DMS153 (cell line): ENCODE results near the gene CGREF1.
"Not testable (repeated sequence)": the region's sequence is repeated elsewhere in the genome, so short reads cannot be mapped to it uniquely, and the experiment has no call there.

ENCODE experiments used
- DNase-seq: peaks from one replicate; lab custom pipeline; 2025; lab: John Stamatoyannopoulos, UW

Gene CGREF1

GRCh38 chr2:27088634-27089033 lies 30.3 kb downstream of the CGREF1 start:
- no peak for DNase-seq

DNA sequence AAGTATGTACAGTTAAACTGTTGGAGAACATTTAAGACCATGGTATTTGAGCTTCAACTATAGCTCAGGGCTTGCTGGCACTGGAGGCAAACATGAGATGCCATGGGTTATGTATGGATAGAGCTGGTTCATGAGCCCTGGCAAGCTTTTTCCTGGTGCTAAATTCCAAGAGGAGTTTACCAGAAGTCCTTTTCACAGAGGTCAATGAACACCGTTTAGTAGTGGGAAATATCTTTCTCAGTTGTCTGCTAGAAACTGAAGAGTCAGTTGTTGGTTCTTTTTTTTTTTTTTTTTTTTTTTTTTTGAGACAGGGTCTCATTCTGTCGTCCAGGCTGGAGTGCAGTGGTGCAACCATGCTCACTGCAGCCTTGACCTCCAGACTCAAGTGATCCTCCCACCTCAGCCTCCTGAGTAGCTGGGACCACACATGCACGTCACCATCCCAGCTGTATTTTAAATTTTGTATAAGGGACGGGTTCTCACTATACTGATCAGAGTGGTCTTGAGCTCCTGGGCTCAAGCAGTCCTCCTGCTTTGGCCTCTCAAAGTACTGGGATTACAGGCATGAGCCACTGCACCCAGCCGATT lies 31.0 kb downstream of the CGREF1 start:
- DNase-seq, result no peak

DNA sequence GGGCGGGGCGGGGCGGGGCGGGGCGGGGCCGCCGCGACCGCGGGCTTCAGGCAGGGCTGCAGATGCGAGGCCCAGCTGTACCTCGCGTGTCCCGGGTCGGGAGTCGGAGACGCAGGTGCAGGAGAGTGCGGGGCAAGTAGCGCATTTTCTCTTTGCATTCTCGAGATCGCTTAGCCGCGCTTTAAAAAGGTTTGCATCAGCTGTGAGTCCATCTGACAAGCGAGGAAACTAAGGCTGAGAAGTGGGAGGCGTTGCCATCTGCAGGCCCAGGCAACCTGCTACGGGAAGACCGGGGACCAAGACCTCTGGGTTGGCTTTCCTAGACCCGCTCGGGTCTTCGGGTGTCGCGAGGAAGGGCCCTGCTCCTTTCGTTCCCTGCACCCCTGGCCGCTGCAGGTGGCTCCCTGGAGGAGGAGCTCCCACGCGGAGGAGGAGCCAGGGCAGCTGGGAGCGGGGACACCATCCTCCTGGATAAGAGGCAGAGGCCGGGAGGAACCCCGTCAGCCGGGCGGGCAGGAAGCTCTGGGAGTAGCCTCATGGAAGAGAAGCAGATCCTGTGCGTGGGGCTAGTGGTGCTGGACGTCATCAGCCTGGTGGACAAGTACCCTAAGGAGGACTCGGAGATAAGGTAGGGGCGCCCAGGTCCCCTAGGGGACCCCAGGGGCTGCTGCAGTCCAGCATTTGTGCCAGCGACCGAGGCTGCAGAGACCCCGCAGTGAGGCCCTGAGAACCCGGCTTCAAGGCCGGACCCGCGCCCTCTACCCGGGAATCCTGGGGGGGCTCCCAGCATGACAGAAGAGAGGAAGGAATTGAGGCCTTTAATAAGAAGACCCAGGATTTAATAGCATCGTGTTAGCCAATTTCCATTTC lies 32.0 kb downstream of the CGREF1 start, which contains the start of gene KHK:
Gene KHK (plus strand): TSS at position 49 of the 870 bp plus-strand sequence. CDS start 488 bp downstream, at position 537.
- peak; percentile 66 for DNase-seq

GRCh38 chr2:27086090-27086723 lies 32.7 kb downstream of the CGREF1 start:
- DNase-seq, result peak; percentile 84

DNA sequence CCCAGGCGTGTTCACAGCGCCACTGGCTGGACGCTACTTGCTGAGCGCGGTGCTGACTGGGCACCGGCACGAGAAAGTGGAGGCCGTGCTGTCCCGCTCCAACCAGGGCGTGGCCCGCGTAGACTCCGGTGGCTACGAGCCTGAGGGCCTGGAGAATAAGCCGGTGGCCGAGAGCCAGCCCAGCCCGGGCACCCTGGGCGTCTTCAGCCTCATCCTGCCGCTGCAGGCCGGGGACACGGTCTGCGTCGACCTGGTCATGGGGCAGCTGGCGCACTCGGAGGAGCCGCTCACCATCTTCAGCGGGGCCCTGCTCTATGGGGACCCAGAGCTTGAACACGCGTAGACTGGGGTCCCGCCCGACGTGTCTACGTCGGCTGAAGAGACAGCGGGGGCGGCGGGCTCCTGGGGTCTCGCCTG lies 33.2 kb downstream of the CGREF1 start:
- peak; percentile 12 for DNase-seq

DNA sequence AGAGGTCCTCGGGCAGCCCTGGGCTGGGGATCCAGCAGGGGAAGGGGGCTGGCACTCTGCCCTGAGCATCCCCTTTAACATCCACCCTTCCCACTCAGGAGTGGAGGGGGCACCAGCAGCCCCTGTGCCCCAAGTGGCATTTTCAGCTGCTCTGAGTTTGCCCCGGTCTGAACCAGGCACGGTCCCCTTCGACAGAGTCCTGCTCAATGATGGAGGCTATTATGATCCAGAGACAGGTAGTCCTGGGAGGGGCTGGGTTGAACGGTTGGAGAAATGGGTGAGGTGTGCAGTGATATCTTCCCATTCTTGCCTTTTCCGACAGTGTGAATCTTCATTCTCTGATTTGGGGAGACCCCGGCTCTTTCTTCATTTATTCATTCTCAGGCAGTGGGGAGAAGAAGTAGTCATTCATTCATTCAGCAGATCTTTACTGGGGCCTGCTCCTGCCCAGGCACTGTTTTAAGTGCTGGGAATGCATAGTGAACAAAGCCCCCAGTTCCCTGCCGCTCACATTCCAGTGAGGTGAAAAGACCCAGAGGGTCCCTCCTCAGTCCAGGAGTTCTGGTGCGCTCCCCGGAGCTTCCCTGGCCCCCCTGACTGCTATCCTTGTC lies 33.8 kb downstream of the CGREF1 start:
- DNase-seq, result no peak

DNA sequence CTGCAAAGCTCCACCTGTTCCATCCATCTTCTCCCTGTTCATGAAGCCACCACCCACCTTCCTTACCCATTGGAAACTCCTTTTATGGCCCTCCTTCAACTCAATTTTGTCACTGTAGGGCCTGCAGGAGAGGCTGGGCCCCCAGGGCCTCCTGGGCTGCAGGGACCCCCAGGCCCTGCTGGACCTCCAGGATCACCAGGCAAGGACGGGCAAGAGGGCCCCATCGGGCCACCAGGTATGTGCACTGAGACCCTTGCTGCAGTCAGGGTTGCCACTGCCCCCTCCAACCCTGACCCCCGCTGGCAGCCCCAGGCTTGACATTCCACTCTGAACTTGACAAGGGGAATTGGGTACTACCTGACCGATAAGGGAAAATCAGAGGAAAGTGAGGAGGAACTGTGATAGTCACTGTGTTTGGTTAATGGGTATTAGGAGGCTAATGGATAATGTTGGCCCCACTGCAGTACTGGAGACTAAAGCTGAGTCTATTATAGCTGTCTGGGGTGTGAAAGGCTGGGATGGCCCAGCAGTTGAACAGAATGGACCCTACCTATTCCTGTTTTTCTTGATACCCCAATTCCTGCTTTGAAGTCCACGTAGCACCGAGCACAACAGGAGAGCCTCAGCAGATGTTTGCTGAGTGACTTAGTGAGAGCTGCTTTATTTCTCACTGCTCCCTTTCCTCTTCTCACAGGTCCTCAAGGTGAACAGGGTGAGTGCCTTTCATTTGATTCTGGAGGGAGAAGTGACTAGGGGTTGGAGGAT lies 34.4 kb downstream of the CGREF1 start:
- DNase-seq, result no peak

DNA sequence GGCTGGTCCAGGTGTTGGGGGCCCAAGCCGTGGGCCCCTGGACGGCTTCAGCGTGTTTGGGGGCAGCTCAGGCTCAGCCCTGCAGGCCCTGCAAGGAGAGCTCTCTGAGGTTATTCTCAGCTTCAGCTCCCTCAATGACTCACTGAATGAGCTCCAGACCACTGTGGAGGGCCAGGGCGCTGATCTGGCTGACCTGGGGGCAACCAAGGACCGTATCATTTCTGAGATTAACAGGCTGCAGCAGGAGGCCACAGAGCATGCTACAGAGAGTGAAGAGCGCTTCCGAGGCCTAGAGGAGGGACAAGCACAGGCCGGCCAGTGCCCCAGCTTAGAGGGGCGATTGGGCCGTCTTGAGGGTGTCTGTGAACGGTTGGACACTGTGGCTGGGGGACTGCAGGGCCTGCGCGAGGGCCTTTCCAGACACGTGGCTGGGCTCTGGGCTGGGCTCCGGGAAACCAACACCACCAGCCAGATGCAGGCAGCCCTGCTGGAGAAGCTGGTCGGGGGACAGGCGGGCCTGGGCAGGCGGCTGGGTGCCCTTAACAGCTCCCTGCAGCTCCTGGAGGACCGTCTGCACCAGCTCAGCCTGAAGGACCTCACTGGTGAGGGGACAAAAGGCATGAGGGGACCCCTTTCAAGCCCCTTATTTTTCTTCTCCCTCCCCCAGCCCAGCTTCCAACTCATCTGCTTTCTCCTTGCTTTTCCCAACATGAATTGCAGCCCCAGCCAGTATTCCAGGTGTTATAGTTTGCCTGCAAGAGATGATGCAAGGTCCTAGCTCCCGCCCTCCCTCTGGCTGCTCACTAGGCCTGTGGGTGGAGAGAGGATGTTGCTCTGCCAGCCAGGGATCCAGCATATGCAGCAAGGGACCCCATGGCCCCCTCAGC lies 35.3 kb downstream of the CGREF1 start:
- DNase-seq, result no peak

DNA sequence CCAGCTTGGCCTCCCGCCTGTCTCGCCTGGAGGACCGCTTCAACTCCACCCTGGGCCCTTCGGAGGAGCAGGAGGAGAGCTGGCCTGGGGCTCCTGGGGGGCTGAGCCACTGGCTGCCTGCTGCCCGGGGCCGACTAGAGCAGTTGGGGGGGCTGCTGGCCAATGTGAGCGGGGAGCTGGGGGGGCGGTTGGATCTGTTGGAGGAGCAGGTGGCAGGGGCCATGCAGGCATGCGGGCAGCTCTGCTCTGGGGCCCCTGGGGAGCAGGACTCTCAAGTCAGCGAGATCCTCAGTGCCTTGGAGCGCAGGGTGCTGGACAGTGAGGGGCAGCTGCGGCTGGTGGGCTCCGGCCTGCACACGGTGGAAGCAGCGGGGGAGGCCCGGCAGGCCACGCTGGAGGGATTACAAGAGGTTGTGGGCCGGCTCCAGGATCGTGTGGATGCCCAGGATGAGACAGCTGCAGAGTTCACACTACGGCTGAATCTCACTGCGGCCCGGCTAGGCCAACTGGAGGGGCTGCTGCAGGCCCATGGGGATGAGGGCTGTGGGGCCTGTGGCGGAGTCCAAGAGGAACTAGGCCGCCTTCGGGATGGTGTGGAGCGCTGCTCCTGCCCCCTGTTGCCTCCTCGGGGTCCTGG lies 36.0 kb downstream of the CGREF1 start:
- no peak for DNase-seq

DNA sequence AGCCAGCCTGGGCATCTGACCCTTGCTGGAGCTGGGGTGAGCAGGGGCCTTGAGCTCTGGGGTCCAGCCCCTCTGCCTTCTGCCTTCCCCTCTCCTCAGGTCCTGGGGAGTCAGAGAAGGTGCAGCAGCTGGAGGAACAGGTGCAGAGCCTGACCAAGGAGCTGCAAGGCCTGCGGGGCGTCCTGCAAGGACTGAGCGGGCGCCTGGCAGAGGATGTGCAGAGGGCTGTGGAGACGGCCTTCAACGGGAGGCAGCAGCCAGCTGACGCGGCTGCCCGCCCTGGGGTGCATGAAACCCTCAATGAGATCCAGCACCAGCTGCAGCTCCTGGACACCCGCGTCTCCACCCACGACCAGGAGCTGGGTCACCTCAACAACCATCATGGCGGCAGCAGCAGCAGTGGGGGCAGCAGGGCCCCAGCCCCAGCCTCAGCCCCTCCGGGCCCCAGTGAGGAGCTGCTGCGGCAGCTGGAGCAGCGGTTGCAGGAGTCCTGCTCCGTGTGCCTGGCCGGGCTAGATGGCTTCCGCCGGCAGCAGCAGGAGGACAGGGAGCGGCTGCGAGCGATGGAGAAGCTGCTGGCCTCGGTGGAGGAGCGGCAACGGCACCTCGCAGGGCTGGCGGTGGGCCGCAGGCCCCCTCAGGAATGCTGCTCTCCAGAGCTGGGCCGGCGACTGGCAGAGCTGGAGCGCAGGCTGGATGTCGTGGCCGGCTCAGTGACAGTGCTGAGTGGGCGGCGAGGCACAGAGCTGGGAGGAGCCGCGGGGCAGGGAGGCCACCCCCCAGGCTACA lies 36.8 kb downstream of the CGREF1 start:
- DNase-seq, result no peak

DNA sequence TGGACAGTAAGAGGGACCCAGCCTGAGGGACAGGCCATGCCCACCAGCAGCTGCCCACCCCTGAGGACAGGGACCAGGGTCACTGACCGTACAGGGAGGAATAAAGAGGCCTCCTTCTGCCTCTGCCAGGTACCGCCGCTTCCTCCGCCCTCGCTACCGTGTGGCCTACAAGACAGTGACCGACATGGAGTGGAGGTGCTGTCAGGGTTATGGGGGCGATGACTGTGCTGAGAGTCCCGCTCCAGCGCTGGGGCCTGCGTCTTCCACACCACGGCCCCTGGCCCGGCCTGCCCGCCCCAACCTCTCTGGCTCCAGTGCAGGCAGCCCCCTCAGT lies 38.4 kb downstream of the CGREF1 start:
- no peak for DNase-seq

DNA sequence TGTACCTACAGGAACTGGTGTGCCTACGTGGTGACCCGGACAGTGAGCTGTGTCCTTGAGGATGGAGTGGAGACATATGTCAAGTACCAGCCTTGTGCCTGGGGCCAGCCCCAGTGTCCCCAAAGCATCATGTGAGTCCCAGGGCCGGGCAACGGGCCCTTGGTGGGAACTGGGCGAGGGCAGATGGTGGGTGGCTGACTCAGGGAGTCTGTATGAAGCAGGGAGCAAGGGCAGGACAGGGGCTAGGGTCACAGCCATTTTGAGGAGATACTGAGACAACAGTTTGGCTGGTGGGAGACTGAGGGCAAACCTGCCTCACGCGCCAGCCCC lies 38.8 kb downstream of the CGREF1 start:
- DNase-seq, result no peak

- no peak for DNase-seq
These were observed 39.4 kb downstream of the CGREF1 start for GRCh38 chr2:27079233-27080139.

DNA sequence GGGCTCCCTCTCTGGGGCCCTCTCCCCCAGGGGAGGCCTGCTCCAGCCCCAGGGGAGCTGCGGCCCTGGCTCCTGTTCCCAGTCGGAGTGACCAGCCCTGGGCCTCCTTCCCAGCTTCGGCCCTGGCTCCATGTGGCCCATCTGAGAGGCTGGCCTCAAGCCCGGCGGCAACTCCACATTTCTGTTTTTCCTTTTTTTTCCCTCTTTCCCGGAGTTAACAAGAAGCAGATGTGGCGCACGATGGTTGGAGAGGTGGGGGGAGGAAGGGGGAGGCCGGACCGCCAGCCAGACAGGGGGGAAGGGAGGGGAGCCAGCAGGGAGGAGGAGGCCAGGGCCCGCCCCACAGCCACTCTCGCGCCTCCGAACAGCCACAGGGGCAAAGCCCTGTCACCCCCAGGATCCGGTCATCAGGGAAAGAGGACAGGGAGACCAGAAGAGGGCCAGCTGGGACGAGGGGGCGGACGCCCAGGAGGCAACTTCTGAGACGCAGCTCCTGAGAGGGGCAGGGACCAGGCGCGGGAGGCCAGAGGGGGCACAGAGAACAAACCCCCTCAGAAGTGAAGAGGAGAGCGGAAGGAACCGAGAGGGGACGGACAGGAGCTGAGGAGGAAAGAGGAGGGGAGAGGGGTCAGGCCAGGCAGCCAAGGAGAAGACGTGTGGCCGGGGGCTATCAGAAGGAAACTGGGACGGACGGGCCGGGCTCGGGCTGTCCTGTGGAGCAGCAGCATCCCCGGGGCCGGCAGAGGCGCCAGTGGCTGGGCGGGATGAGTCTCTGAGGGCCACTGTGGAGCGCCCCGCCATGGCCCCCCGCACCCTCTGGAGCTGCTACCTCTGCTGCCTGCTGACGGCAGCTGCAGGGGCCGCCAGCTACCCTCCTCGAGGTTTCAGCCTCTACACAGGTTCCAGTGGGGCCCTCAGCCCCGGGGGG lies 40.4 kb downstream of the CGREF1 start, which contains the start of gene EMILIN1:
Gene EMILIN1 (plus strand): TSS at position 349 of the 928 bp plus-strand sequence. CDS start 451 bp downstream, at position 800.
- DNase-seq, result no peak

GRCh38 chr2:27077231-27077630 lies 41.7 kb downstream of the CGREF1 start:
- DNase-seq, result no peak

DNA sequence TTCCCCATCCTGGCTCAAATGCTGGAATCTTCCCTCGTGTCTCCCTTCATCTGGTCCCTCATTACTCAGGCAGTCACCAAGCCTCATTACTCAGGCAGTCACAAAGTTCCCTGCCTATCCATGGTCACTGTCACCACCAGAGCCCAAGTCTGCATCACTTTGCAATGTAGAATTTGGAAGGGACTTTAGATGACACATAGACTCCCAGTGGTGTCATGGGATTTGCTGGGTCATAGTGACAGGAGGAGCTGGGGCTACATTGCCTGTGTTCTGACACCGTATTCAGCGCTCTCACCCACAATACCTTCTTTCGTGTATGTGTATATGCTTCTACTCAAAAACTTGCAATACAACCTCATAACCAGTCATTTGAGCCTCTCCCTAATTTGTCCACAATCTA lies 42.6 kb downstream of the CGREF1 start:
- DNase-seq, result no peak

GRCh38 chr2:27075566-27075871 lies 43.4 kb downstream of the CGREF1 start:
- not testable (repeated sequence) for DNase-seq
